Astrocyte (in vitro differentiated cells and primary cell): ENCODE data around the gene DAZAP2. TPM values are rescaled to one million over a fixed set of nuclear protein-coding genes. Genes with fewer than 3 reads are reported as not detected.

Experiments
- DNase-seq: peaks from one replicate; pipeline ENCODE4 v3.0.0-alpha.2; 2010; ENCODE audit warnings: low read depth
- FAIRE-seq: peaks from 2 replicates; lab custom pipeline; 2011; peaks lifted over from hg19 to GRCh38; lab: Jason Lieb, UNC
- H2AFZ ChIP-seq: 2 replicates; pipeline ENCODE4 v1.6.0; 2012; ENCODE audit warnings: low read depth, low read length, inconsistent platforms
- H3K27ac ChIP-seq: 2 replicates; pipeline ENCODE4 v1.5.1; 2011; ENCODE audit warnings: low read depth, low read length, inconsistent platforms
- H3K27me3 ChIP-seq: 2 replicates; pipeline ENCODE4 v1.6.0; 2011; ENCODE audit warnings: low read length, inconsistent platforms; ENCODE audit not compliant: insufficient read depth
- H3K36me3 ChIP-seq: 2 replicates; pipeline ENCODE4 v1.5.1; 2011; ENCODE audit warnings: low read length, inconsistent platforms; ENCODE audit not compliant: insufficient read depth
- H3K4me1 ChIP-seq: 2 replicates; pipeline ENCODE4 v1.5.1; 2011; ENCODE audit warnings: low read length, inconsistent platforms; ENCODE audit not compliant: insufficient read depth
- H3K4me2 ChIP-seq: 2 replicates; pipeline ENCODE4 v1.6.0; 2012; ENCODE audit warnings: low read length, inconsistent platforms
- H3K4me3 ChIP-seq: 2 replicates; pipeline ENCODE4 v1.5.1; 2011; ENCODE audit warnings: low read depth, mild to moderate bottlenecking, low read length, inconsistent platforms; ENCODE audit not compliant: insufficient read depth
- H3K79me2 ChIP-seq: 2 replicates; pipeline ENCODE4 v1.6.0; 2012; ENCODE audit warnings: mild to moderate bottlenecking, low read length, inconsistent platforms; ENCODE audit not compliant: insufficient read depth
- H3K9ac ChIP-seq: 2 replicates; pipeline ENCODE4 v1.6.0; 2012; ENCODE audit warnings: mild to moderate bottlenecking, low read length, inconsistent platforms
- H3K9me3 ChIP-seq: 2 replicates; pipeline ENCODE4 v1.5.1; 2012; ENCODE audit warnings: low read depth, mild to moderate bottlenecking, low read length, inconsistent platforms; ENCODE audit not compliant: insufficient read depth
- H4K20me1 ChIP-seq: 2 replicates; pipeline ENCODE4 v1.6.0; 2012; ENCODE audit warnings: low read length, inconsistent platforms; ENCODE audit not compliant: insufficient read depth
- H3K27ac Mint-ChIP-seq: one replicate; pipeline ENCODE4 v1.8.0; 2021; ENCODE audit warnings: mild to moderate bottlenecking, mixed read lengths; ENCODE audit not compliant: unreplicated experiment
- H3K27me3 Mint-ChIP-seq: one replicate; pipeline ENCODE4 v1.8.0; 2021; ENCODE audit warnings: low read depth, mixed read lengths; ENCODE audit not compliant: unreplicated experiment
- H3K36me3 Mint-ChIP-seq: one replicate; pipeline ENCODE4 v1.8.0; 2021; ENCODE audit warnings: low read depth, mixed read lengths; ENCODE audit not compliant: unreplicated experiment
- H3K4me1 Mint-ChIP-seq: one replicate; pipeline ENCODE4 v1.8.0; 2021; ENCODE audit warnings: low read depth, mixed read lengths; ENCODE audit not compliant: unreplicated experiment
- H3K4me3 Mint-ChIP-seq: one replicate; pipeline ENCODE4 v1.8.0; 2021; ENCODE audit warnings: mild to moderate bottlenecking, moderate library complexity, mixed read lengths; ENCODE audit not compliant: unreplicated experiment
- H3K9me3 Mint-ChIP-seq: one replicate; pipeline ENCODE4 v1.8.0; 2021; ENCODE audit warnings: mild to moderate bottlenecking, mixed read lengths; ENCODE audit not compliant: unreplicated experiment
- EZH2 ChIP-seq: IDR thresholded peaks from 2 replicates; pipeline ENCODE4 v1.6.1; 2012; ENCODE audit warnings: mild to moderate bottlenecking, low read length, inconsistent platforms; ENCODE audit not compliant: insufficient read depth
- total RNA-seq: library from RNA; stranded (reverse); gene quantifications from 2 replicates; pipeline ENCODE4 v1.2.1, GENCODE V29; 2021
- TF ChIP-seq, protein P1 (sequence below): IDR thresholded peaks from 2 replicates; pipeline ENCODE4 v1.5.1; 2011; ENCODE audit warnings: low read depth, mild to moderate bottlenecking, inconsistent platforms, low read length, moderate library complexity; ENCODE audit not compliant: insufficient read depth

Gene DAZAP2
- total RNA-seq, 1 donor from 2014 or later, result 92.8 TPM

DNA sequence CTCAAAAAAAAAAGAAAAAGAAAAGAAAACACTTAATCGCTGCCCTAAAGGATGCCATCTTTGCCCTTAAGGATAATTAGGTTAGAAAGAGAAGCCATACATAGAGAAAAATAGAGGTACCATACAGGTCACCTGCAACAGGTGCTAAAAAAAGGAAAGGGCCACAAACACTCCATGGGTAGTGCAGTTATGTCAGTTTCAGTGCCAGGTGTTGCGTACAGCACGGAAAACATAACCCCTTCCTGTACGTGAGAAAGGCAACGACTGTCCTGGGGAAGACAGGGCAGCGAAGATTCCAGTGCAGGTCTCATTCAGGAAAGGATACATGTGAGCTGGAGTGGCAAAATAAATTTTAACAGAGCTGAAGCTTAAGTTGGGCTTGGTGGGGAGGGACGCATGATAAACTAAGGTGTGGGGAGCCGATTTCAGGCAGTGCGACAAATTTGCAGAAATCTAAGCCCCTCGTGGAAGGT is 553 bp upstream of the DAZAP2 start:
- Histone ChIP-seq H3K27ac (no peak overlapping the region), H3K36me3 (peaks cover 27% of the 10 kb centered on the region), H3K4me2 (peak overlapping the region; percentile 92), H3K27me3 (no peaks in the 10 kb centered on the region), H3K79me2 (peaks cover 28% of the 10 kb centered on the region), H4K20me1 (peaks cover 12% of the 10 kb centered on the region), H3K4me1 (peaks cover 21% of the 10 kb centered on the region), H3K9ac (peak overlapping the region; percentile 100), H3K4me3 (peak overlapping the region; percentile 100), H3K9me3 (no peaks in the 10 kb centered on the region), H2AFZ (peak overlapping the region; percentile 80)
- H3K27me3 Mint-ChIP-seq, result no peaks in the 10 kb centered on the region
- peak overlapping the region; percentile 96 for H3K27ac Mint-ChIP-seq
- H3K4me1 Mint-ChIP-seq, result peaks cover 15% of the 10 kb centered on the region
- DNase-seq, result no peak
- FAIRE-seq, result no peak
- no peaks in the 10 kb centered on the region for H3K9me3 Mint-ChIP-seq
- H3K4me3 Mint-ChIP-seq, result peak overlapping the region; percentile 94
- H3K36me3 Mint-ChIP-seq, result peaks cover 11% of the 10 kb centered on the region
- TF ChIP-seq, protein P1, sequence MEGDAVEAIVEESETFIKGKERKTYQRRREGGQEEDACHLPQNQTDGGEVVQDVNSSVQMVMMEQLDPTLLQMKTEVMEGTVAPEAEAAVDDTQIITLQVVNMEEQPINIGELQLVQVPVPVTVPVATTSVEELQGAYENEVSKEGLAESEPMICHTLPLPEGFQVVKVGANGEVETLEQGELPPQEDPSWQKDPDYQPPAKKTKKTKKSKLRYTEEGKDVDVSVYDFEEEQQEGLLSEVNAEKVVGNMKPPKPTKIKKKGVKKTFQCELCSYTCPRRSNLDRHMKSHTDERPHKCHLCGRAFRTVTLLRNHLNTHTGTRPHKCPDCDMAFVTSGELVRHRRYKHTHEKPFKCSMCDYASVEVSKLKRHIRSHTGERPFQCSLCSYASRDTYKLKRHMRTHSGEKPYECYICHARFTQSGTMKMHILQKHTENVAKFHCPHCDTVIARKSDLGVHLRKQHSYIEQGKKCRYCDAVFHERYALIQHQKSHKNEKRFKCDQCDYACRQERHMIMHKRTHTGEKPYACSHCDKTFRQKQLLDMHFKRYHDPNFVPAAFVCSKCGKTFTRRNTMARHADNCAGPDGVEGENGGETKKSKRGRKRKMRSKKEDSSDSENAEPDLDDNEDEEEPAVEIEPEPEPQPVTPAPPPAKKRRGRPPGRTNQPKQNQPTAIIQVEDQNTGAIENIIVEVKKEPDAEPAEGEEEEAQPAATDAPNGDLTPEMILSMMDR, result no peak

DNA sequence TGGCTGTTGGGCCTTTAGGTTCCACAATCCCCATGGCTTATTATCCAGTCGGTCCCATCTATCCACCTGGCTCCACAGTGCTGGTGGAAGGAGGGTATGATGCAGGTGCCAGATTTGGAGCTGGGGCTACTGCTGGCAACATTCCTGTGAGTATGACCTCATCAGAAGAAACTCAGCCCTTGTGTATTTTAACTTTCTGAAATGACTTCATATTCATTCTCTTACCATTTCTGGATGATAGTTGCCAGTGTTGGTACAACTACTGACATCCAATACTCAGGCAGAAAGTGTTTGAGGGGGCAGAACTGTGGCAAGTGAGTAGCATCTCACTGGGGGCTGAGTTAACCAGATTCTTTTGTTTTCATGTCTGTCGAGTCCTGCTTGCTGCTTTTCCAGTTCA is 2.3 kb downstream of the DAZAP2 start:
- Mint-ChIP-seq H3K36me3 (peaks cover 19% of the 10 kb centered on the region), H3K9me3 (no peaks in the 10 kb centered on the region), H3K4me1 (peaks cover 20% of the 10 kb centered on the region), H3K27me3 (no peaks in the 10 kb centered on the region), H3K27ac (peak overlapping the region; percentile 51), H3K4me3 (peak overlapping the region; percentile 42)
- peaks cover 24% of the 10 kb centered on the region for H3K4me1 ChIP-seq
- H3K79me2 ChIP-seq, result peaks cover 35% of the 10 kb centered on the region
- H3K36me3 ChIP-seq, result peaks cover 41% of the 10 kb centered on the region
- H2AFZ ChIP-seq, result no peak overlapping the region
- TF ChIP-seq EZH2, result no peak
- TF ChIP-seq, protein P1, result no peak
- H3K27ac ChIP-seq, result peak overlapping the region; percentile 63
- no peaks in the 10 kb centered on the region for H3K27me3 ChIP-seq
- DNase-seq, result peak; percentile 54
- no peak for FAIRE-seq
- no peaks in the 10 kb centered on the region for H3K9me3 ChIP-seq
- H3K4me3 ChIP-seq, result no peak overlapping the region
- H3K9ac ChIP-seq, result peak overlapping the region; percentile 29
- peaks cover 15% of the 10 kb centered on the region for H4K20me1 ChIP-seq
- H3K4me2 ChIP-seq, result peak overlapping the region; percentile 92

GRCh38 chr12:51242120-51242519 is 3.5 kb downstream of the DAZAP2 start:
- DNase-seq, result no peak
- H3K9me3 Mint-ChIP-seq, result no peaks in the 10 kb centered on the region
- no peak overlapping the region for H2AFZ ChIP-seq
- H3K27ac ChIP-seq, result no peak overlapping the region
- H3K36me3 ChIP-seq, result peaks cover 44% of the 10 kb centered on the region
- no peaks in the 10 kb centered on the region for H3K9me3 ChIP-seq
- peaks cover 31% of the 10 kb centered on the region for H3K4me1 ChIP-seq
- no peak overlapping the region for H3K4me3 Mint-ChIP-seq
- no peaks in the 10 kb centered on the region for H3K27me3 ChIP-seq
- peaks cover 25% of the 10 kb centered on the region for H3K36me3 Mint-ChIP-seq
- peaks cover 24% of the 10 kb centered on the region for H3K4me1 Mint-ChIP-seq
- H4K20me1 ChIP-seq, result peaks cover 15% of the 10 kb centered on the region
- no peaks in the 10 kb centered on the region for H3K27me3 Mint-ChIP-seq
- H3K27ac Mint-ChIP-seq, result peak overlapping the region; percentile 72
- TF ChIP-seq EZH2, result no peak
- TF ChIP-seq, protein P1, result no peak
- H3K4me2 ChIP-seq, result no peak overlapping the region
- peaks cover 35% of the 10 kb centered on the region for H3K79me2 ChIP-seq
- H3K9ac ChIP-seq, result no peak overlapping the region
- no peak for FAIRE-seq
- H3K4me3 ChIP-seq, result no peak overlapping the region
